Activated T-helper 9 cell treated with anti-CD3 and anti-CD28 coated beads, Interleukin-2, amount 50 U/mL, for 16 hours (primary cell): ENCODE measurements around the gene BAIAP2.

Experiments used
- DNase-seq: peaks from one replicate; pipeline ENCODE4 v3.0.0-alpha.2; 2020; ENCODE audit warnings: low read depth

Gene BAIAP2

GRCh38 chr17:81127526-81128177 lies 92.7 kb downstream of the BAIAP2 start:
- no peak for DNase-seq

- DNase-seq = no peak
Observed at GRCh38 chr17:81128338-81128737, 93.4 kb downstream of the BAIAP2 start.

DNA sequence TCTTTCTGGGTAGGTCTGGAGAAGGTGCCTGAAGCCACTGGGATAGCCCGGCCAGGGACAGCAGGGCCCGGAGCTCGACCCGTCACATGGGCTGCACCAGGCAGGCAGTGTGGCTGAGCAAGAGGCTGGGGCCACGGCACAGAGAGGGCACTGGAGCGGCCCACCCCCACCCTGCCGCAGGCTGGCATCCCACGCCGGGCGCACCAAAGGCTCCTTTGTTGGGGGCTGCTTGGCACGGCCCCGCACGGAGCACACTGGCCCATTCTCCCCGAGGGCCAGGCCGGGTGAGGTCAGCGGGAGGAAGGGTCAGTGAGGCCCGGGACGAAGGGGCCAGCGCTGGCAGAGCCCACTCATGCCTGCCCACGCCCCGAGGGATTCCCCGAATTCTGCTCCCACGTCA lies 93.8 kb downstream of the BAIAP2 start:
- DNase-seq = no peak

- no peak for DNase-seq
Observed at GRCh38 chr17:81129289-81129688, 94.3 kb downstream of the BAIAP2 start.

DNA sequence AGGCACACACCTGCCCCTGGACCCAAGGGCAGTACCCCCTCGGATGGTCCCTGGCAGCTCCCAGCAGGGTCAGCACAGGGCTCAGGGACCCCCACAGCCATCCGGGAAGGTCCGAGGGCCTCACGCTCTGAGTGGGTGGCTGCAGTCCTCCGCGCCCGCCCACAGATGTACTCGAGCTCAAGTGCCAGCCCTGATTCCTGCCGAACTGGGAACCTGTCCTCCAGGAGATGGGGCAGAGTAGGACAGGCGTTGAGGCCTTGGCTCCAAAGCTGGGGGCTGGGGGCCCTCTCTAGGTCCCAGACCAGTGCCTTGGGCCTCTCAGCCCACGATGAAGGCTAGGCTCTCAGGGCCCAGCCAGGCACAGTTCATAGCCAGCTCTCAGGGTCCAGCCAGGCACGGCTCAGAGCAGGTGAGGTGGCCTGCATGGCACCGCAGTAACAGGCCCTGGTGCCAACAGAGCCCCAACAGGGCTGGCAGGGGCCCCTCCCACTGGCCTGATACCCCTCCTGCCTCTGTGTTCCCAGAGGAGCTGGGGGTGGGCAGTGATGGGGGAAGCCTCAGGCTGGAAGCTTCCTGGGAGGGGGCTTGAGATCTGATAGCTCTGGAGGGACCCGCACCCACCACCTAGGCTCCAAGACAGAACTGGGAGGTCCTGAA lies 94.9 kb downstream of the BAIAP2 start:
- no peak for DNase-seq

DNA sequence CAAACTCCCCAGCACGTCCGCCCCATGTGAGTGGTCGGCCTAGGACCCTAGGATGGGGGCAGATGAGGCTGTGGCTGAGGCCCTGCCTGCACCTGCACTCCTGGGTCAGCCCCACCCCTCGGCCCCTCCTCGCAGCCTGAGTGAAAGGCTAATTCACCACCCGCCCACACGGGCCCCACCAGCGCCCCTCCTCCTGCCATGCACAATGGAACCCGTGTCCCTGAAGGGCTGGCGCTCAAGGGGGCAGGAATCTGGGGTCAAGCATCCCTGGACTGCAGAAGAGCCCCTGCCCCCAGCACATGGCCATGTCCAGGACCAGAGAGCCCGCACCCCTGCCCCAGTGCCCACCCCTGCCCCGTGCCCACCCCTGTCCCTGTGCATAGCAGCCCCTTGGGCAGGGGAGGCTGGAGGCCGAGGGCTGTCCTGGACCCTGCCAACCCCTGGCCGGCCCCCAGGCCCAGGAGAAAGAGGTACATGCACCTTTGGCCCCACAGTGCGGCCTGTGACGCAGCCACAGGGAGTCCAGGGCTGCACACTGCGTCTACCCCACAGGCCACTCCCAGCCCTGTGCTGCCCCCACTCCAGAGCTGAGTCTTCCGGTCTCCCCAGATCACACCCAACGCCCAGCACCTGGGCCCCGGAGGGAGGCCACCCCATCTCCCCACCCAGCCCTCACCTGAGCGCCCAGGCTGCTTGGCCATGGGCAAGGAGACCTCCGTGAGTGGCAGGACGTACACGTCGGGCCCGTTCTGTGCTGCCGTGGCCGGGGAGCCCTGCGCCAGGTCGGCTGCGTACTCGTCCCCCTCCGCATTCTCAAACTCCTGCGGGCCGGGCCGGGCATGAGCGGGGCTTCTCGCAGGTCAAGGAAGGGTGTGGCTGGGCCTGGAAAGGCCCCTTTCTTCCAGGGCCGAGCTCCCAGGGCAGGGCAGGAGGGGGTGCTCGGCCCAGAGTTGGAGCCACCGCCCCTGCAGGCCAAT lies 95.7 kb downstream of the BAIAP2 start:
- no peak for DNase-seq

GRCh38 chr17:81131486-81132196 lies 96.7 kb downstream of the BAIAP2 start:
- DNase-seq = no peak

- no peak for DNase-seq
Observed at GRCh38 chr17:81132197-81132540, 97.2 kb downstream of the BAIAP2 start.

- no peak for DNase-seq
Observed at GRCh38 chr17:81132770-81133723, 98.1 kb downstream of the BAIAP2 start.

- no peak for DNase-seq
Observed at GRCh38 chr17:81134064-81134781, 99.3 kb downstream of the BAIAP2 start.

DNA sequence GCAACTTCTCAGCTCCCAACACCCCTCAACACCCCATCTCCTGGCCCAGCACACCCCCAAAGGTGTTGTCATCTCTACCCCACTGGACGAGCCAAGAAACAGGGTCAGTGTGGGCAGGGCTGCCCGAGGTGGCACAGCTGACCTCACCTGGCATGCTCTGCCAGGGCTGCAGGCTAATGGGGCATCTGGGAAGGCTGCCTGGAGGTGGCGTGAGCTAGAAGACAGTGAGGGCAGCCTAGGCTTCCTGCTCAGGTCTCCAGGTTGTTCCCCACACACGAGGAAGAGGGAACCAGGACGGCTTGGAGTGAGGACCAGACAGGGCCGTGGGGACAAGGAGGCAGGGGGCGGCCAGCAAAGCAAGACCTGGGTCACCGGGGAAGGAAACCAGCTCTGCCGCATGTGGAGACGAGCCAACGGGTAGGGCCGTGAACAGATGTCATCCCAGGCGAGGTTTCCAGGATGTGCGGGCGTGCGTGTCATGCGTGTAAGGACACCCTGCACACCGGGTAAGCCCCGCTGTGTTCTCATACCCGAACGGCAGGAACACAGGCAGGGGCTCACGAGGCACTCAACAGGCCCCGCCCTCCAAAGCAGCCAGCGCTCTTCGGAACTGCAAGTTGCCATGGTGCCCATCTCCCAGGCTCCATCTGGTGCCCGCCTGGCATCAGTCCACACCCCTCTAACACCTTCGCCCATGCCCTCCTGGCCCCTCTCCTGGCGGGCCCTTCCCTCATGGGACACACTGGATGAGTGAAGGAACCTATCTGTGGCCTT lies 100.7 kb downstream of the BAIAP2 start:
- DNase-seq = no peak

DNA sequence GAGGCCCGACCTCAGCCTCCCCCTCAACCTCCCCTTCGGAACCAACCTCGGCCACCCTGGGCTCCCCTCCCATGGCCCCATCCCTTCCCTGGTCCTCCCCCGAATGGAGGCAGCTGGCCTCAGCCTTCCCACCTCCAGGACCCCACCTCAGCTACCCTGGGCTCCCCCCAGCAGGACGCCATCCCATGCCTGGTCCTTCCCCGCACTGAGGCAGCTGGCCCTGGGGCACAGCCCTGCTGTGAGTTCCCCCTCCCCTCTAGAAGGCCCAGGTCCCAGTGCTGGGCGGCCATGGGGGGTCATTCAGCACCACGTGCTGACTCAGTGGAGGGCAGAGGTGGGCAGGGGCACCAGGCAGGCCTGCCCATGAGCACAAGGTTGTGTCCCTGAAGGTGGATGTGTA lies 101.4 kb downstream of the BAIAP2 start:
- no peak for DNase-seq

- DNase-seq = no peak
Observed at GRCh38 chr17:81137248-81137647, 102.3 kb downstream of the BAIAP2 start.

GRCh38 chr17:81138083-81138482 lies 103.1 kb downstream of the BAIAP2 start:
- no peak for DNase-seq

- no peak for DNase-seq
Observed at GRCh38 chr17:81138500-81138899, 103.5 kb downstream of the BAIAP2 start.

- DNase-seq = no peak
Observed at GRCh38 chr17:81139428-81139827, 104.5 kb downstream of the BAIAP2 start.

GRCh38 chr17:81140018-81140417 lies 105.1 kb downstream of the BAIAP2 start:
- DNase-seq = no peak

DNA sequence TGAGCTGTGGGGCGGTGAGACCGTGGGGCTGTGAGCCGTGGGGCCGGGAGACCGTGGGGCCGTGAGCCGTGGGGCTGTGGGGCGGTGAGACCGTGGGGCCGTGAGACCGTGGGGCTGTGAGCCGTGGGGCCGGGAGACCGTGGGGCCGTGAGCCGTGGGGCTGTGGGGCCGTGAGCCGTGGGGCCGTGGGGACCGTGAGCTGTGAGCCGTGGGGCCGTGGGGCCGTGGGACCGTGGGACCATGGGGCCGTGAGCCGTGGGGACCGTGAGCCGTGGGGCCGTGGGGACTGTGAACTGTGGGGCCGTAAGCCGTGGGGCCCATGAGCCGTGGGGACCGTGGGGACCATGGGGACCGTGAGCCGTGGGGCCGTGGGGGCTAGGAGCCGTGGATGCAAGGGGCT lies 105.7 kb downstream of the BAIAP2 start:
- no peak for DNase-seq

DNA sequence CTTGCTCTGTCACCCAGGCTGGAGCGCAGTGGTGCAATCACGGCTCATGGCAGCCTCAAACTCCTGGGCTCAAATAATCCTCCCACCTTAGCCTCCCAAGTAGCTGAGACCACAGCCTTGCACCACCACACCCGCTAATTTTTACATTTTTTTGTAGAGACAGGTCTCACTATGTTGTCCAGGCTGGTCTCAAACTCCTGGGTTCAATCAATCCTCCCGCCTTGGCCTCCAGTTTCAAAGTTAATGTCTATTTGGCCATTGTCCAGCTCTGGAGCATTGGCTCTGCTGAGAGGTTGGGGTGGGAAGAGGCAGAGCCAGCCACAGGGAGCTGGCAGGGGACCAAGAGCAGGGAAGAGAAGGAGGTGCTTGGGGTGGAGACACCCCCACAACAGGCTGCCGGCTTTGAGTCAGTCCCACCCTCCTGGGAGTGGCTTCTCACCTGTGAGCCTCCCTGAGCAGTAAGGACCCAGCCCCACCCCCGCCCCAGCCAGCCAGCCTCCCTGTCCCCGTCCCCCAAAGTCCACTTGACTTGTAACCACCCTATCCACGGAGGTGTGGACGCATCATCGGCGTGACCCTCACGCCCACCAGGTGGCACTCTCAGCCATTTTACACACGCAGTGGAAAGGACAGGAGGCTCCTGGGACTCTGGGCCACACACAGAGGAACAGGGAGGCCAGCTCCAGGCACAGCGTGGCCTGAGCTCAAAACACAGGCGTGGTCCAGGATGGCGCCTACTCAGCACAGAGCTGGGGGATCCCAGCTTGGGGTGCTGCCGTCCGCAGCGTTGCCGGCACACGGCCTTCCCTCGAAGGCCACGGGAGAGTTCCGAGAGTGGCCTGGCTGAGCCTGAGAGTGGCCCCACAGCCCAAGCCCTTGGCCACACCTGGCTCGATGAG lies 107.6 kb downstream of the BAIAP2 start:
- peak; percentile 33 for DNase-seq
